HG03064 (cell line): ENCODE data around the gene SLC24A4.
A peak's percentile ranks its signal among the peaks of the same experiment; 100 is the strongest.
"Not testable (repeated sequence)": the region's sequence is repeated elsewhere in the genome, so short reads cannot be mapped to it uniquely, and the experiment has no call there.

Experiments used
- ATAC-seq: cut with Tn5 transposase; IDR thresholded peaks from one replicate; pipeline ENCODE4 v1.9.1; 2021; ENCODE audit warnings: low read depth; ENCODE audit not compliant: unreplicated experiment

SLC24A4 gene

DNA sequence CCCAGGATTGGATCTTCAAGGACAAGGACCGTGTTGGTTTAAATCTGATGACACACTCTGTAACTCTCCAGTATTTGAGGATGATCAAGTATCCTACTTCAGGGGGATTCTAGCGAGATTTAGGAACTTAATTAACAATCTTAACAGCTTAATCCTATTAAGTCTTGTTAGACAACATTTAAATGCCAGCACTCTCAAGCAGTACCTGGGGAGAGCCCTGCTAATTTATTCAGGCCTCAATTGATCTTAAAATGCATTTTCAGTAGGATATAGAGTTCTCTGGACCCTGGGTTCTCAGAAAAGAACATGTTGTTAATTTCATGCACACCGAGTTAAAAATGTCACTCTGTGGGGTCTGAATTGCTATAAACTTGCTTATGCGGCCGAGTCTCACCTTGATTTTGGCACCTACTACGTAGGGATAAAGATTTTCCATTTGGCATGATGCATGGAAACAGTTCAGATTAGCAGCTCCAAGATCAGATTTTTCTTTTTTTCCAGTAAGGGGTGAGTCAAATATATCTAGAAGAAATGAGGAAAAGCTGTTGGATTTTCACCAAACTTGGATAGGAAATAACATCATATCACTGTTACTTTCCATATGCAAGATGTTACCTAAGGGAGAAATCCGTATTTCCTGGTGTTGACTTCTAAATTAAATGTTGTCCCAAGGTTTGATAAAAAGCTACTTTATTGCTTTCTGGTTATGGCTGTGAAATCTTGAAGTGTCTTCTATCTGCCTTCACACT, 76.1 kb downstream of the SLC24A4 start:
- no peak for ATAC-seq

DNA sequence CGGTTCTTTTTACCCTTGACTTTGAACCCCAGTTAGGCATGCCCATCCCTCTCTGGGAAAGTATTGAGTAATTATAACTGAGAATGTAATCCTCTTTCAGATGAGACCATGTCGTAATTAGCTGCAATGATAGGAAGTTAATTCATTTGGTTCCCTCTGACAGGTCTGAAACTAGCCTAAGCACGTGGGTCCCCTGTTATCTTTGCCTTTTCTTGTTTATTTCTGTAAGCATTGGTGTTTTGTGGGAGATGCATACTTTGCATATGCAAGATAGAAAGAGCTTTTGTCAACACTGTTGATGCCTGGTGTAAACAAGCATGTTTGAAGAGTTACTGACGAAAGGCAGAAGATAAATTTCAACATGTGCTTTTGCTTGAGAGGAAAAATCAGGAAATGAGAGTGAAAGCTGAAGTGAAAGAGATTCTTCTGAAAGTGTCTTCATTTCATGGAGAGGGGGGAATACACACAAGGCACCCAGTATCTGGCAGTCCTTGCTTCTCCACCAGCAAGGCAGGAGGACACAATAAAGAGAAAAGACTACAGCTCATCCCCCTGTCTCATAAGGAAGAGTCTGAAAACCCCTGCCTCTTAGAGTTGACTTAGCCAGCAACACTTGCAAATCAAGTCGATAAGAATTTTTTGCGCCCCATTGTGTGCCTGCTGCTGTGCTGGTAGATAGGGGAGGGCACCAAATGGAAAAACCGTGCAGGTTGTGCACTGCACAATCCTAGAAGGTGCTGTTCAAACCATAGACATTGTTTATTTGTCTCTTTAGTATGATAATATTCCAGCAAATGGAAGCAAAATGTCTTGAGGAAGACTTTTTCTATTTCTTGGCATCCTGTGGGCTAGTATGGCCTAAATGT, 77.8 kb downstream of the SLC24A4 start:
- peak; percentile 66 for ATAC-seq

DNA sequence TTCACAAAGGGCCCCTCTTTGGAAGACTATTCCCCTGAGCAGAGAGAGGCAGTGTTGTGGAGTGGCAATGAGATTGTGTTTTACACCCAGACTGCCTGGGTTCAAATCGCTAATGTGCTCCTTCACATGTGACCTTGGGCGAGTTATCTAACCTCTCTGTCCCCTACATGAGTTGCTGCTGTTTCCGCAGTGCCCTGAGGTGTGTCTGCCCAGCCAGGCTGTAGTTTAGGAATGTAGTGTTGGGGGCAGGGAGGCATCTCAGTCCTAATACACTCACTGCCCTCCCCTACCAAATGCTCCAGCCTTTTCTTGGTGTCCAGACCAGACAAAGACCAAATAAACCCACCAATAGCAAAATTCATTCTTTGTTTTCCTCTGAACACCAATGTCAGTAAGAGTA, 78.6 kb downstream of the SLC24A4 start:
- ATAC-seq = no peak

DNA sequence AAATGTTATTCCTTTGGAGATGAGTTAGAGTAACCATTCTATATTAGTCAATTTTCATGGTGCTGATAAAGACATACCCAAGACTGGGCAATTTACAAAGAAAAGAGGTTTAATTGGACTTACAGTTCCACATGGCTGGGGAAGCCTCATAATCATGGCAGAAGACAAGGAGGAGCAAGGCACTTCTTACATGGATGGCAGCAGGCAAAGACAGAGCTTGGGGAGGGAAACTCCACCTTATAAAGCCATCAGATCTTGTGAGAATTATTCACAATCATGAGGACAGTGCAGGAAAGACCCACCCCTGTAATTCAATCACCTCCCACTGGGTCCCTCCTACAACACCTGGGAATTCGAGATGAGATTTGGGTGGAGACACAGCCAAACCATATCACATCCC, 79.5 kb downstream of the SLC24A4 start:
- ATAC-seq = not testable (repeated sequence)

DNA sequence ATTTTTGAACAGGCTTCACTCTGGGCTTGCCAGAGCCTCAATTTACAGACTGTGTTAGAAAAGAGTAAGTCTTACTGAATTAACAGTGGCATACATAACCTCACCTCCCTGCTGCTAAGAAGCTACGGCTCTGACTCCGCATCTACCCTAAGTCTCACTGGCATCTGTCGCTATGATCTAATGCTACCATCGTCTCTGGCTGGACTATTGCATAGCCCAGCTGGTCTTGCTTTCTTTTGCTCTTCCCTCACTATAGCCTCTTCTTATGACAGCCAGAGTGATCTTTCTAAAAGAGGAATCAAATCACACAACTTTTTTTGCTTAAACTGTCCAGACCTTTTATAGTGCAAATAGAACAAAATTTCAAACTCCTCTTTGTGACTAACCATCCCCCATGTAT, 81.1 kb downstream of the SLC24A4 start:
- no peak for ATAC-seq

DNA sequence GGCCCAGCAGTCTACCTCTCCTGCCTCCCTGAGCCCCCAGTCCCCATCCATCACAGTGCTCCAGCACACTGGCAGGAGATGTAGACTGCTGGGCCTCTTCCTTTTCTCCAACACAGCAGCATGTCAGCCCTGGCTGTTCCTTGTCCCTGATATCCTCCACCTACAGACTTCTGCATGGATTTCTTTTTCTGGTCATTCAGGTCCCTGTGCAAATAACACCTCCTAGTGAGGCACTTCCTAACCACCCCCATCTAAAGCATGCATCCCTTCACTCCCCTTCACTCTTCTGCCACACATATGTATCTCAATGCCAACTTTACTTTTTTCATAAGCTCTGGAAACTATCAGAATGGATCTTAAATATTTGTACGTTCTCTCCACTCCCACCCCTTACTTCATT, 81.5 kb downstream of the SLC24A4 start:
- ATAC-seq = no peak

DNA sequence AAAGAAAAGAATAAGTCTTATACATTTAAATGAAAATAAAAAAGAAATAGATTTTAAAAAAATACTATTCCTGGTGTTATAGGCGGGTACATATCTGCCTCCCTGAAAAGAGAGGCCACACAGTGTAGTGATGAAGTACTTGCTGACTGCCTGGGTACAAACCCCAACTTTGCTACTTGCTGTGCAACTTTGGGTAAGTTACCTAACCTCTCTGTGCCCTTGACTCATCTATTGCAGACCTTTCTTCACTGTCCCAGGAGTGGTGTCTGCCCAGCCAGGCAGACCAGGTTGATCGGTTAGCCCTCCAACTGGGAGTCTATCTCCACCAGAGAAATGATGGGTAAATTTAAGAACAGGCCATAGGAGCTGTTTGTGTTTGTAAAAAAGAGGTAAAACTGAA, 82.0 kb downstream of the SLC24A4 start:
- no peak for ATAC-seq

DNA sequence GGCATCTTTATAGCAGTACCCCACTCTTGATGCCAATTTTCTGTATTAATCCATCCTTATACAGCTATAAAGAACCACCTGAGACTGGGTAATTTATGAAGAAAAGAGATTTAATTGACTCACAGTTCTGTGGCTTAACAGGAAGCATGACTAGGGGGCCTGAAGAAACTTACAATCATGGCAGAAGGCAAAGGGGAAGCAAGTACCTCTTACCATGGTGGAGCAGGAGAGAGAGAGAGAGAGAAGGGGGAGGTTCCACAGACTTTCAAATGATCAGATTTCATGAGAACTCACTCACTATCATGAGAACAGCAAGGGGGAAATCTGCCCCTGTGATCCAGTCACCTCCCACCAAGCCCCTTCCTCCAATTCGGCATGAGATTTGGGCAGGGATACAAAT, 84.4 kb downstream of the SLC24A4 start:
- ATAC-seq = no peak

DNA sequence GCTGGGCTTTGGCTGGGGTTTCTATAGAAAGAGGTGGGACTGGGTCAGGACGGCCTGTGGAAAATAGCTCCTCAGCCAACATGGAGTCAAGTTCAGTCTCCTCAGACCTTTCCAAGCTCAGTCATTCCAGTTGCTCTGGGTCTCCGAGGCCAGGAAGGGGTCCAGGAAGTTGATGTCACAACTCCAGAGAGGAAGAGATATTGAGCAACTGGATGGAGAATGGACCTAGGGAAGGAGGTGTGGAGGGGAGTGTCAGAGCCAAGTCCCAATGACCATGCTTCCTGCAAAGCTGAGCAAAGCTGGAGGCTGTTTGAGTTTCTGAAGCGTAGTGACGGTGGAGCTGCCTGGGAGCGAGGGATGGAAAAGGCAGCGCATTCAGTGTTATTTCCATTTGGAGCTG, 86.1 kb downstream of the SLC24A4 start:
- no peak for ATAC-seq

DNA sequence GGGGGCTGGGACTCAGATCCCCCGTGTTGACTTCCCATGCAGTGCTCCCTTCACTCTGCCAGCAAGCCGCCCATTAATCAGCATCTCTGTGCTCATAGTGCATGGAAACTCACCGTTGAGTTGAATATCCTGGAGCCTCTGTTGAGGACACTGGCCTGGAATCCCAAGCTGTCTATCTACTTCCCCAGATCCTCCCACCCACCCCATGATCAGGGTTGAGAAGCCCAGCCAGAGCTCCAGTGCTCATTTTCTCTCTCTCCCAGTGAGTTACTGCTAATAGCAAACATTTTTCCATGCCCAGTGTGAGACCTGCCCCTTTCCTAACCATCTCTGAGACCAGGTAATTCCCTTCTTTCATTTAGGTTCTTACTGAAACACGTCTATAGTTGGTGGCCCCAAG, 88.2 kb downstream of the SLC24A4 start:
- ATAC-seq = no peak

DNA sequence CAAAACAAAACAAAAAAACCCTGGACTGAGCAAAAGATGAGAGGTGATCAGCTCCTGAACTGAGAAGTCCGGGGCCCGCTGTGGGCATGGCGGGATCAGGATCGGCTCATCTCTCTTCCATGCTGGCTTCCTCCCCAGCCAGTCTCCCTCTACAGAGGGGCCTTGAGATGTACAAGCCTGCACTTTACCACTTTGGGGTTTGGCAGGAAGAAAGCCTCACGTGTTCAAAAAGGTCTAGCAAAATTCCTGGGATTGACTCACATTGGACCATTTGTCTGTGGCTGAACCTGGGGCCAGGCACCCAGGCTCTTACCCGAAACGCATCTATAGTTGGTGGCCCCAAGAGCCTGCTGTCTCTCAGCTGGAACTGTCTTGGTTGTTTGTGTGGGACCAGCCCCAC, 89.0 kb downstream of the SLC24A4 start:
- no peak for ATAC-seq

DNA sequence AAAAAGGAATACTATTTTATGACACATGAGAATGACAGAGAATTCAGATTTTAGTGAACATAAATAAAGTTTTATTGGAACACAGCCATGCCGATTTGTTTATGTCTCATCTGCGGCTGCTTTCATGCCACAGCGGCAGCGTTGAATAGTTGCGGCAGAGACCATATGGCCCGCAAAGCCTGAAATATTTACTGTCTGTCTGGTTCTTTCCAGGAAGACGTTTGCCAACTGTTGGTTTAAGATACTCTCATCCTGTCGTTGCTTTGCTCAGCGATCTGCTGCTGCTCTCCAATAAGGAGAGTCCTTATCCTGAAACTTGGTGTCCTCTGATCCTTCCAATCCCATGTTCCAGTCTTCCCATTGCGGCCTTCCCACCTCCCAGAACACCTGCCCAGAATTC, 89.9 kb downstream of the SLC24A4 start:
- ATAC-seq = no peak

DNA sequence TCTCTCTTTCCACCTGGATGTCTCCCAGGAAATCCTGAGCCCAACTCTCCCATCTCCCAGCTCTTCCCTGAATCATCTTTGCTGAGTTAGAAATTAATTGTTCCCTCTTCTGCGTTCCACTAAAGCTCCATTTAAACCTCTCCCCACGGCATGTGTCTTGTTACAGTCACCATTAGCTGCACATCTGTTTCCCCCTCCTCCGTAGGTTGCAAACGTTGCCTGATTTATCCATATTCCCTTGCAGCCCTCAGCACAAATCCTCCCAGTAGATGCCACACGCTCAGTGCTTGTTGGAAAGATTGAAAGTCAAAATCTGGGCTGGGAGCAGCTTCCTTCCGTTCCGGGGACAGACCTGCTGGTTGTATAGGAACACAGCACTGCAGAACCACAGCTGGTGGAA, 90.4 kb downstream of the SLC24A4 start:
- no peak for ATAC-seq

DNA sequence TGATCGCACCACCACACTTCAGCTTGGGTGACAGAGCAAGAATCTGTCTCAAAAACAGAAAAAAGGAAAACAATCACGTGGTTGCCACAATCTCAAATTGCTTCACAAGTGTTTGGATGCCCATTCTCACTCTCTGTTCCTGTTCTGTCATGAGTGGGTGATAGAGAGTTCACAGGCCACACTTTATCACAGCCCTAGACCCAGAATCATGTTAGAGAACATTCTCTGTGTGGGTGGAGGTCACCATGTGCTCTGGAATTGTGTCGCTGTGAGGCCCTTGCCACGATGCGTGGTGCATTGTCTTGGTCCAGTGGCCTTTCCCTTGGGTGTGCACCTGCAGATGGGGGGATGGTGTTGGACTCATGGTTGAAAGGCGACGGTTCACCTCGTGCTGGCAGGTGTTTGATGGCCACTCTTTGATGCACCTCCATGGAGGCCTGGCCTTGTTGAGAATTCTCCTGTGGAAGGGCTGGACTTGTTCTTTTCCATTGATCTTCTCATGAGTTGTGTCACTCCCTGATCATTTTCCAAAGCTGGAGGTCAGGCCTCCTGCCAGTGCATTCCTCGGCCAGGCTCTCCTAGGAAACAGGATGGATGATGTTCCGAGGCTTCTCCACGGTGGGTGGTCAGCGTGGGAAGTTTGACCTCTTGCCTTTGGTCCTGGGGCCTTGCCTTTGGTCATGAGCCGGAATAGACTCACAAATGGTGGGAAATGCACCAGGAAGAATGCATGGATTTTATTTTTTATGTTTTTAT, 91.9 kb downstream of the SLC24A4 start:
- ATAC-seq = no peak

DNA sequence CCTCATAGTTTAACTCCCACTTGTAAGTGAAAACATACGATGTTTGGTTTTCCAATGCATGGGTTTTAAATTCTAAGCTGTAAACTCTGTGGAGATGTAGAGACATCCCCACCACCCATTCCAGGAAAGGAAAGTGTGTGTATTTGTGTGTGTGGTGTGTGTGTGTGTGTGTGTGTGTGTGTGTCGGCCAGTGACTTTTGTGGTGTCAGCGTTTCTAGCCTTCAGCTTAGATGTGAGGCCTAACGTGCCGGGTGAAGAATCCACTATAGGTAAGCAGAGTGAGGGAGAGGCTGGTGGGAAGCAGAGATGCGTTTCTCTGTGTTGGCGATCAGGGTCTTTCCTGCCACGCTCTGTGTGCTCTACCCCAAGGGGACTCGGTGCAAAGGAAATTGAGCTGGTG, 93.0 kb downstream of the SLC24A4 start:
- no peak for ATAC-seq

DNA sequence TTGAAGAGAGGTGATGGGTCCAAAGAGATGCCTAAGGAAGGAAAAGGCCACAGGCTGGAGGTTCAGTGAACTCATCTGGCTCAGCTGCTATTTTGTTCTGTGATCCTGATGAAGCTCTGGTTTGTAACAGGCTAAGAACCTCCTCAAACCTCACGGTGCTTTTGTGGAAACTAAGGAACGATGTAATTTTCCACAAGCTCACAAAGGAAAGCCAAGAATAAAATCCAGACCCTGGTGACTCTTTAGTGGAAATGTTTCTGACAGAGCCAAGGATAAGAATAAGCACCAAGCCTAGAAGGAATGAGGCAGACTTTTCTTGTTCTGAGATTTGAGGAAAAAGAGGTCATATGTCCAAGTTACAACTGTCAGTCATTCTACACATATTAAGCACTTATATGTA, 93.6 kb downstream of the SLC24A4 start:
- ATAC-seq = no peak

DNA sequence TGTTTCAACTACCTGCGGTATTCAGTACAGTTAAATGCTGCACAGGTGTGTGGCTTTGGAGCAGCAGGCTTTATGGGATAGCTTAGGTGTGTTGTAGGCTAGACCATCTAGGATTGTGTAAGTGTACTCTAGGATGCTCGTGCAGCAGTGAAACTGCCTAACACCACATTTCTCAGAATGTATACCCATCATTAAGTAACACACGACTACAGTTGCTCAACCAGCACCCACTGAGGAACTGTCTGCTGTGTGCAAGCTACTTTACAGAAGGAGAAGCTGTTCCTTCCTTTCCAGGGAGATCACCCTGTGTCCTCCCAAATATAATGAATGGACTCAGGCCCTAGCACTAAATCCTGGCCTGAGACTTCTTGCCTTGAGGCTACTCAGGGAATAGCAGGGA, 94.8 kb downstream of the SLC24A4 start:
- no peak for ATAC-seq

DNA sequence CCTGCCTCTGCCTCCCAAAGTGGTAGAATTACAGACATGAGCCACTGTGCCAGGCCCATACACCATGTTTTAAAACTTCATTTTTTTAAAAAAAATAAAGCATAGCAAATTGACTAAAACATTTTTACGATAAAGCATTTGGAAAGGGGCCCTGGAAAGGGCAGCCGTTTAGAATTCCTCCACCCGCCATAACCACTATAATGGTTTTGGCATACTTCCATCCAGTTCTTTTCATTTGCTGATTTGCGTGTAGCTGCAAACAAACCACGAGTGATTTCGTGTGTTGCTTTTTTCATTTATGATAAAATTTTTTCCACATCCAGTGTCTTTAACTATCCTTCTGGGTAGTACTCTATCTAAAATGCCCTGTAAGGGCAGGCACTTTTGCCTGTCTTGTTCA, 98.8 kb downstream of the SLC24A4 start:
- no peak for ATAC-seq

DNA sequence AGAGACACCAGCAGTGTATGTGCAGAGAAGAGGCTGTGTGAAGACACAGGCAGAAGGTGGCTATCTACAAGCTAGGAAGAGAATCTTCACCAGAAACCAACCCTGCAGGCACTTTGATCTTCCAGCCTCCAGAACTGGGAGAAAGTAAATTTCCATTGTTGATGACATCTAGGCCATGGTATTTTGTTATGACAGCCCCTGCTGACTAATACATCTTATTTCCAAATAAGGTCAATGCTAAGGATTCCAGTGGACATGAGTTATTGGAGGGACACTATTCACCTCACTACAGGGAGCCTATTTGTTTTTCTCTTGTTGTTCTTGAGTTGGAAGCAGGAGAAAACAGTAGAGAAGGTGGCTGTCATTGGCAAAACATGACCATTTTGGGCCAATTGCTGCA, 102.1 kb downstream of the SLC24A4 start:
- ATAC-seq = no peak

DNA sequence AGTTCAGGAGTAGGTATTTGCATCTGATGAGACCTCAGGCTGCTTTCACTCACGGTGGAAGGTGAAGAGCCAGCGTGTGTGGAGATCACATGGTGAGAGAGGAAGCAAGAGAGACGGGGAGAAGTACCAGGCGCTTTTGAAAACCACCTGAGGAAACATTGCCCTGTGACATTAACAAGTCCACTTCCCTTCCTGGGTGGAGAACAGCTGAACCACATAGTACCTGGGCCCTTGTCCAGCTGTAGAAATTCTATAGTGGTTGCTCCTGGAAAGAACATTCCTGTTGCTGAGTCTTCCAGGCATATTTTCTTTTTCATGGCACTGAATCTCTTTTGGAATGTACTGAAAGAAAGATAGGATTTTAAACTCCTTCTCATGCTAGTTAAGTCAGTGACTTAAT, 103.3 kb downstream of the SLC24A4 start:
- ATAC-seq = no peak

DNA sequence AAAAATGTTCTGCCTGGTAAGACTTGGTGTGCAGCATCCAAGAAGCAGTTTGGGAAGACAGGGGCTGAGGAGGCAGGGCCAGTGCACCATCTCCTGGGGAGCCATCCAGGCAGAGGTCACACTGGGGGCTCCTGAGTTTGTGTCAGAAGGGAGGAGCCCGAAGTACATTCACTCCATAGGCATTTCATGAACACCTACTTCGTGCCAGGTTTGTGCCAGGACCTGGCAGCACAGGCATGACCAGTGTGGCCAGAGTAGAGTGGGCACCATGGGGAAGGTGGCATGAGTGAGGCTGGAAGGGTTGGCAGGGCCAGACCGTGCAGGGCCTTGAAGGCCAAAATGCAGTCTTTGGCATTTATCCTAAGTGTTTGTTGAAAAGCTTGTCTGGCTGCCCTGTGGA, 104.1 kb downstream of the SLC24A4 start:
- no peak for ATAC-seq
